NCI-H2171 (cell line): ENCODE measurements around the gene SCMH1.
"Not testable (repeated sequence)": the region's sequence is repeated elsewhere in the genome, so short reads cannot be mapped to it uniquely, and the experiment has no call there.

ENCODE experiments used
- DNase-seq: peaks from one replicate; lab custom pipeline; 2025; lab: John Stamatoyannopoulos, UW

SCMH1 gene

GRCh38 chr1:41211608-41212007 is 30.5 kb downstream of the SCMH1 start:
- DNase-seq = not testable (repeated sequence)

DNA sequence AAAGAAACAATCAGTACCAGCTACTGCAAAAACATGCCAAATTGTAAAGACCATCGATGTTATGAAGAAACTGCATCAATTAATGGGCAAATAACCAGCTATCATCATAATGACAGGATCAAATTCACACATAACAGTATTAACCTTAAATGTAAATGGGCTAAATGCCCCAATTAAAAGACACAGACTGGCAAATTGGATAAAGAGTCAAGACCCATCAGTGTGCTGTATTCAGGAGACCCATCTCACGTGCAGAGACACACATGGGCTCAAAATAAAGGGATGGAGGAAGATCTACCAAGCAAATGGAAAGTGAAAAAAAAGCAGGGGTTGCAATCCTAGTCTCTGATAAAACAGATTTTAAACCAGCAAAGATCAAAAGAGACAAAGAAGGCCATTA is 35.1 kb downstream of the SCMH1 start:
- not testable (repeated sequence) for DNase-seq

DNA sequence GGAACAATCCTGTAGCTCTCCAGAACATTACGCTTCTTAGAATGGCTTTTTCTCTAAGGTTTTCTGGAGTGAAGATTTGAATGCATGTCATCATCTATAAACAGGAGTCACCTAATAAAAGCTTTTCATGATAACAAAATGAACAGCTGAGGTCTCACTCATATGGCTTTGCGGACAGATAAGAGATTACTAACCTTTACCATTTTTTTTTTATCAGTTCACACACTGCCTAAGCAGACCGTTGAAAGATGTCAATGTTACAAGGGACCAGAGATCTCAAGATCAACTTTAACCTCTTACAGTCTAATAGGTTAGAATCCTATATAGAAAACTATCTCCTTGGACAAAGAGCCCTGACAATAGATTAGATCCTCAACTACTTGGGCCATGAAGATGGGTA is 41.4 kb downstream of the SCMH1 start:
- DNase-seq = no peak

DNA sequence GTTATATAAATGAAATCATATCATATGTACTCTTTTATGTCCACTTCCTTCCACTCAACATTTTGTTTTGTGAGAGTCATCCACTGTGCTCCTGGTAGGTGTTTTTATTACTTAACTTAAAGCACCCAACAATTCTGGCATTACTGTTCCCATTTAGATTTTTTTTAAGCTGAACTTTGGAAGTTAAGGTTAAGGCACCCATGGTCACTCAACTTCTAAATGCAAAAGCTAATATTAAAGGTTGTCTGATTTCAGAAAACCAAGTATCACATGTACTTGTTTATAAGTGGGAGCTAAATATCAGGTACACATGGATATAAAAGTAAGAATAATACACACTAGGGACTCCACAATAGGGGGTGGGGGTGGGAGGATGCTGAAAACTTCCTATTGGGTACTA is 42.7 kb downstream of the SCMH1 start:
- DNase-seq = no peak

DNA sequence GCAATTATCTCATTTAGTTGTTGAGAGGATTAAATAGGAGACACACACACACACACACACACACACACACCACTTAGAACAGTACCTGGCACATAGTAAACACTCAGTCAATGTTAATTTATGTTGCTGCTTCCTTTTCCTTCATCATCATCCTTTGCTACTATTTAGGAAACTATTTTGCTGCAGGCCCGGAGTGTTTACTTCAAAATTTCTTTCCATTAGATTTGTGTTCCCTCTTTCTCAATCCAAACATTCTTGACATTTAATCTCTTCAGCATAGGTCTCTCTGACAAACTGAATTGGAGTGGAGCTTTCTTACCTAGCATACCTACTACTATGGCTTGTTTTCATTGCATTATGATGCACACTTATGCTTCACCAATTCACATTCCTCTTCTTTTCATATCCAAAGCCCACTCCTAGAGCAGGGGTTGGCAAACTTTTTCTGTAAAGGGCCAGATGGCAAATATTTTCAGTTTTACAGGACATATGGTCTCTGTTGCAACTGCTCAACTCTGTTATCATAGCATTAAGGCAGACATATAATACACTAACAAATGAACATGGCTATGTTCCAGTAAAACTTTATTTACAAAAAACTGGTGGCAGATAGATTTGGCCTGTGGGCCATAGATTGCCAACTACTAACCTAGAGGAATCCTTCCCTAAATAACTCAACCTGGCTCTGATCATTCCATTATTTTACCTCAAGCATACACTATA is 49.5 kb downstream of the SCMH1 start:
- DNase-seq = peak; percentile 42

DNA sequence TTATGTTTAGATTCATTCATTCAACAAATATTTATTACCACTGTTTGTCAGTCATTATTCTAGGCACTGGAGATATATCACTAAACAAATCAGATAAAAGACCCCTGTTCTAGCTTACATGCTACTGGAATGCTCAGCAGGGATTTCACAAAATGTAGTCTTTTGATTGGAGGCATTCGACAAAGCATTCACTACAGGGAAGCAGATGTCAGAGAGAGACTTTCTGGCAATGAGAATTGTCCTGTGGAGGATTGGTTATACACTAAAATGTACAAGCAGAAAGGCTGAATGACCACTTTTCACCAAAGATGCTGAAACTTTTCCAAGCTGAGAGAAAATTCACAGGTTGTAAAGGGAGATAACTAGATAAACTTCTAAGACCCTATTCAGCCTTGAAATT is 57.7 kb downstream of the SCMH1 start:
- no peak for DNase-seq

GRCh38 chr1:41178230-41178629 is 63.9 kb downstream of the SCMH1 start:
- not testable (repeated sequence) for DNase-seq

- DNase-seq = no peak
Observed at GRCh38 chr1:41175546-41175945, 66.6 kb downstream of the SCMH1 start.

DNA sequence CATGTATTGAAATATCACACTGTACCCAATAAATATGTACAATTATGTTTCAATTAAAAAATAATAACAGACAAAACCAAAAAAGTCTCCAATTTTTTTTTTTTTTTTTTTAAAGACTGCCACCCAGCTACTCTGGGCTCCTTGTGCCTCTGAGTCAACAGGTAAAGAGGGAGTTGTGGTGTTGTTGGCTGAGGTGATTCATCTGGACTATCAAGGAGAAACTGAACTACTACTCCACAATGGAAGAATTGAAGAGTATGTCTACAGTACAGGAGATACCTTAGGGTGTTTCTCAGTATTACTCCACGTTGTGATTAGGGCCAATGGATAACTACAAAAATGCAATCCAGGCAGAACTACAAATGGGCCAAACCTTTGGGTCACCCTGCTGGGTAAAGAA is 67.9 kb downstream of the SCMH1 start:
- no peak for DNase-seq

DNA sequence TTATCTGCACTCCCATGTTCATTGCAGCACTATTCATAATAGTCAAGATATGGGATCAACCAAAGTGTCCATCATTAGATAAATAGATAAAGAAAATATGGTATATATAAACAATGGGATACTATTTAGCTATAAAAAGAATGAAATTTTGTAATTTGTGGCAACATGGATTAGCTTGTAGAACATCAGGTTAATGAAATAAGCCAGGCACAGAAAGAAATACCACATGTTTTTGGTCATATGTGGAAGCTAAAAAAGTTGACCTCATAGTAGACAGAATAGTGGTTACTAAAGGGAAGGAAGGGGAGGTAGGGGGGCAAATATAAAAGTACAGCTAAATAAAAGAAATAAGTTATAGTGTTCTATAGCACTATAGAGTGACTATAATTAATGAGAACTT is 68.5 kb downstream of the SCMH1 start:
- no peak for DNase-seq

DNA sequence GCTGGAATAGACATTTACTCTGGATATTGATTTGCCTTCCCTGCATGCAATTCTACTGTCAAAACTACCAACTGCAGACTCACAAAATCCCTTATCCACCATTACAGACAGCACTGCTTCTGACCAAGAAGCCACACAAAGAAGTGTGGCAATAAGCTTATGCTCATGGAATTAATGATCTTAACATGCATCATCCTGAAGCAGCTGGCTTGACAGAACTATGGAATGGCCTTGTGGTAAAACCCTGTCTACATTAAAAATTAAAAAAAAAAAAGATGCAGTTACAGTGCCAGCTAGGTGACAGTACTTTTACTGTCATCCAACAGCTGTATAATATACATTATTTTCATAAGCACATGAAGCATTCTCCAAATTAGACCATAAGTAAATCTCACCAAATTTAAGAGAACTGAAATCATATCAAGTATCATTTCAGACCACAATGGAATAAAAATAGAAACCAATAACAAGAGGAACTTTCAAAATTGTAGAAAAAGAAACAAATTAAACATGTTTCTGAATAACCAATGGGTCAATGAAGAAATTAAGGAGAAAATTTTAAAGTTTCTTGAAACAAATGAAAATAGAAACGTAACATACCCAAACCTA is 70.7 kb downstream of the SCMH1 start:
- DNase-seq = no peak

- DNase-seq = no peak
Observed at GRCh38 chr1:41169799-41170180, 72.3 kb downstream of the SCMH1 start.

DNA sequence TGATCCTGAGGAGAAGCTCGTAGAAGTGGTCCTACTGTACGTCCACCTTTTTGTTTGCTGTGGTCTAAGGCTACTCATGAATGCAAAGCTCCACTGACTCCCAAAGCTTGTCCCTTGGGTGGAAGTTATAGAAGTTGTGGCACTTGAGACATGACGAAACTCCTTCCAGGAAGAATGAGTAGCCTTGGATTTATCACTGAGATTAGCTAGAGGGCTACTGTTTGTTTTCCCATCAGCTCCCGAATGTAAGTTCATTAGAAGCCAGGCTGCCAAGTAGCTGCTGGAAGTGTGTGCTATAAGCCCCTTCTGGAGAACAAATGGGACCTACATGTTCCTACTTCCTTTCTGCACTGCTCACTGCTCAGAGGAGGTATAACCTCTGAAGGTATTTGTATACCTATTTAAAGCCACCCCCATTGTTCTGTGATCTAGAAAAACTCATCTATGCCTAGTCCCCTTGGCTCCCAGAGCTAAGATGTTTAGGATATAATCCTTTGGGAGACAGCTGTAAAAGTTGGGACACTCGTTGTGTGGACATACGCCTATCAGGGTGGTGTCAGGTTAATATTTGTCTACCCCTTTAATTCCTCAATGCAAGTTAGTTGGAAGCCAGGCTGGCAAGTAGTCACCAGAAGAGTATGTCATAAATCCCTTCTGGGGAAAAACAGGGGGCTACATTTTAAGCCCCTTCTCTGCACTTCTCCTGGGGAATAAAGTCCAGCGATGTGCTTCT is 72.9 kb downstream of the SCMH1 start:
- DNase-seq = no peak

GRCh38 chr1:41167667-41168066 is 74.4 kb downstream of the SCMH1 start:
- no peak for DNase-seq

GRCh38 chr1:41164727-41165126 is 77.4 kb downstream of the SCMH1 start:
- no peak for DNase-seq

DNA sequence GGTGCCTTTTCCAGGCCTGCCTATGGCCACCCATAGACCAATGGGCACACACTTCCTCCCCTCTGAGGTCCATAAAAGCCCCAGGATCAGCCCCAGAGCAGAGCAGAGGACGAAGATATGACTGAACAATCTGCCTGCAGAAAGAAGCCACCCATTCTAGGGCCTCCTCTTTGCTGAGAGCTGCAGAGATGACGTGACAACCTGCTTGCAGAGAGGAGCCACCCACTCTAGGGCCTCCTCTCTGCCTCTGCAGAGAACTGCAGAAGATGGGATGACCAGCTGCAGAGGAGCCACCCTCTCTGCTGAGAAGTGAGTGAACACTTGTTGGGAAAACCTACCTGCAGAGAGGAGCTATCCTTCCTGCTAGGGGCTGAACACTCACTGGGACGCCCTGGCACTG is 79.7 kb downstream of the SCMH1 start:
- DNase-seq = no peak

DNA sequence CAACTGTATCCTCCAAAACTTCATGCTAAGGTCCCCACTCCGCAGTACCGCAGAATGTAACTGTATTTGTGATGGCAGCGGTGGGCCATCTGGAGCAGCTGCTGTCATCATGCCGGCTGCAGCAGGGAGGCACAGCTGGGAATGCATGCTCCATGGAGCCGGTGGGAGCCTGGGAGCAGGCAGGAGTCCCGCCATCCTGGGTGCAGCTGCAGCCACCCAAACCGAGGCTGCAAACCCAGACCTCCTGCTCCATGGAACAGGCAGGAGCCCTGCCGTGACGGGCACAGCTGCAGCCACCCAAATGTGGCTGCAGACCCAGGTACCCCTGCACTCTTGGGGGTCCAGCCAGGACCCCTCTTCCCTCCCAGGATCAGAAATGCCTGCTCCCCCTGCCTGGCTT is 80.3 kb downstream of the SCMH1 start:
- peak; percentile 78 for DNase-seq

- DNase-seq = no peak
Observed at GRCh38 chr1:41160498-41161110, 81.5 kb downstream of the SCMH1 start.

DNA sequence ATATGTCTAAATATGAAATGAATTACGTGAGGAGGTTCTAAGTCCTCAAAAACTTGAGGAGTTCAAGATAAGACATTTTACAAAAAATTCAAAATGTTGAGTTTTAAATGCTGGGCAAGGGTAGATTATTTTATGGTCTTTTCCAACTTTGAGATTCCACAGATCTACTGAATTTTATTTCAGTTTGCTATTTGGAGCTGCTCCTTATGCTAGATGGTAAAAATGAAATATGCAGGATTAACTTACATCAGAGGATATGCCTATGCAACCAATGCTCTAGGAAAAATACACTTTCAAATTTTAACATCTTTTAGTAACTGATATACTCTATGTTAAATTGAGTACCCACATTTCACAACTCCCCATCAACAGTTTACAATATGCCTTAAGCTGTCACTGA is 83.1 kb downstream of the SCMH1 start:
- no peak for DNase-seq

DNA sequence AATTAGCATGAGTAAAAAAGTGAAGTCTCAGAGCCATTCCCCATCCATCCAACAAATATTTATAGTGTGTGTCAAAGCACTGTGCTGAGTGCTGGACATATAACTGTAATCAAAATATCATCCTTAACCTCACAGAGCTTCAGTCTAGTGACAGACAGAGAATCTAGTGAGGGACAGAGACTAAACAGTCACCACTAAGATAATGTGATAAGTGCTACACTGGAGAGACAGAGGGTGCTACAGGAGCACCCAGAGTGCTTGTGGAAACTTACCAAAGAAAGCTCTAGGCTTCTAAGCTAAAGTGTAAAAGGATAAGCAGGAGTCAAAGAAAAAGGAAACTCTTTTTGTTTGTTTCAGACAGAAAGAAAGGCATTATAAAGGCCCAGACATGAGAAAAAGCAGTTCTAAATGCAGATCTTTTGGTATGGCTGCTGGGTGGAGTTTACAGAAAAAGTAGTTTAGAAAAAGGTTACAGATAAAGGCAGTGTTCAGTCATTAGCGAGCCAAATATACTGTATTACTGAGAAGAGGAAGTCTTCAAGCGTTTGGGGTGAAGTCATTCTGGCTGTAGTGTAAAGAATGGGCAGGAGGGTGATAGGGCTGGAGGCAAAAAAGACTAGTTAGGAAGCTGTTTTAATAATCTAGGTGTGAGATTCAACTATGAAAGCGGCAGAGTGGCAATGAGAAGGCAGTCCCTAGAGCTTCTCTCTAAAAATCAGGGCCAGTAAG is 83.8 kb downstream of the SCMH1 start:
- no peak for DNase-seq

- DNase-seq = no peak
Observed at GRCh38 chr1:41155105-41155504, 87.0 kb downstream of the SCMH1 start.

DNA sequence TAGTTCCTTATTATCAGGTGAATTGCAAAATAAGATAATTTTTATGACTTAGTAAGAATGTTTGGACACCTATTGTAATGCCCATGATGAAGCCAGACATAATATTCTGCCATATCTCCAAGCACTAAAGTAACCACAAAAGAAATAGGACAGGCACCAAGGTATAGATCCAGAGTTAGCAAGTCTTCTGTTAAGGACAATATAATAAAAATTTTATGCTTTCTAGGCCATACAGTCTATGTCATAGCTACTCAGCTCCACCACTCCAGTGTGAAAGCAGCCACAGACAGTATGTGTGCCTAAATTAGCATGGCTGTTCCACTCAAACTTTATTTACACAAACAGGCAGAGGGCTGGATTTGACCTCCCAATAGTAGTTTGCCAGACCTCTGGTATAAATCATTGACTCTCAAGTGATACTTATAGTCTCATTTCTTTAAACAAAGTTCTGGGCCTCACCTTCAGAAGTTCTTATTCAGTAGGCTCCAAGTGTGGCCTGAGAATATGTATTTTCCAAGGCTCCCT is 88.3 kb downstream of the SCMH1 start:
- no peak for DNase-seq
